HEK293 (cell line): ENCODE data around the gene CHRNA5.

Experiments used
- CTCF ChIA-PET: fragments of 350-600 bp; formaldehyde crosslinking; extraction: SDS; loops from one replicate; lab custom pipeline; 2021; ENCODE audit warnings: antibody characterized with exemption; lab: Yijun Ruan, JAX
- POLR2A ChIA-PET: fragments of 300-600 bp; formaldehyde crosslinking; extraction: SDS; loops from one replicate; lab custom pipeline; 2020; ENCODE audit warnings: antibody characterized with exemption, inconsistent platforms; lab: Yijun Ruan, JAX
- H3K27ac ChIP-seq: fragments of 200-500 bp; sonication (Bioruptor generic); 2 replicates; pipeline ENCODE4 v1.5.1; 2014; ENCODE audit warnings: low read depth, low read length, control low read depth, inconsistent platforms; ENCODE audit errors: extremely low read depth
- H3K36me3 ChIP-seq, 2 experiments: fragments of 200-500 bp in 1 of 2; sonication (Bioruptor generic) in 1 of 2; 1 replicate in 1 of 2; 2 replicates in 1 of 2; pipeline ENCODE4 v1.5.1; 2014 to 2017; ENCODE audit warnings: inconsistent platforms in 2 of 2, low read length in 2 of 2; ENCODE audit not compliant: control insufficient read depth in 2 of 2, insufficient read depth in 1 of 2
- H3K4me1 ChIP-seq: fragments of 200-500 bp; sonication (Bioruptor generic); 2 replicates; pipeline ENCODE4 v1.5.1; 2014; ENCODE audit warnings: mild to moderate bottlenecking, low read length, inconsistent platforms; ENCODE audit not compliant: control insufficient read depth, insufficient read depth
- H3K4me3 ChIP-seq: 2 replicates; pipeline ENCODE4 v1.5.1; 2011; ENCODE audit warnings: low read depth, mild to moderate bottlenecking, control low read depth, low read length, moderate library complexity
- H3K9me3 ChIP-seq: fragments of 200-500 bp; sonication (Bioruptor generic); 2 replicates; pipeline ENCODE4 v1.5.1; 2014; ENCODE audit warnings: low read depth, low read length, inconsistent platforms; ENCODE audit not compliant: control insufficient read depth, insufficient read depth
- BCL11A ChIP-seq: fragments of 450-650 bp; formaldehyde crosslinking; IDR thresholded peaks from 2 replicates; pipeline ENCODE4 v1.5.1; 2016; ENCODE audit warnings: low read depth, missing biosample characterization, missing genetic modification characterization
- GLI2 ChIP-seq: fragments of 450-650 bp; formaldehyde crosslinking; IDR thresholded peaks from 2 replicates; pipeline ENCODE4; 2017; ENCODE audit warnings: missing biosample characterization, missing genetic modification characterization, low read depth, borderline replicate concordance
- MYNN ChIP-seq: fragments of 450-650 bp; formaldehyde crosslinking; IDR thresholded peaks from 2 replicates; pipeline ENCODE4 v1.5.1; 2016; ENCODE audit warnings: missing biosample characterization, missing genetic modification characterization, borderline replicate concordance
- MZF1 ChIP-seq: fragments of 450-650 bp; formaldehyde crosslinking; IDR thresholded peaks from 2 replicates; pipeline ENCODE4 v1.5.1; 2017; ENCODE audit warnings: missing biosample characterization, missing genetic modification characterization, borderline replicate concordance
- OSR2 ChIP-seq: fragments of 450-650 bp; formaldehyde crosslinking; IDR thresholded peaks from 2 replicates; pipeline ENCODE4 v1.5.1; 2016; ENCODE audit warnings: missing biosample characterization, missing genetic modification characterization
- SALL2 ChIP-seq: fragments of 450-650 bp; formaldehyde crosslinking; IDR thresholded peaks from 2 replicates; pipeline ENCODE4 v1.5.0; 2017; ENCODE audit warnings: missing biosample characterization, mild to moderate bottlenecking, missing genetic modification characterization, borderline replicate concordance
- TCF7L2 ChIP-seq: IDR thresholded peaks from 2 replicates; pipeline ENCODE4 v1.6.1; 2011; ENCODE audit warnings: low read depth, mild to moderate bottlenecking, inconsistent platforms, low read length, moderate library complexity, borderline replicate concordance
- ZNF2 ChIP-seq: fragments of 450-650 bp; formaldehyde crosslinking; IDR thresholded peaks from 2 replicates; pipeline ENCODE4 v1.5.1; 2016; ENCODE audit warnings: missing biosample characterization, missing genetic modification characterization
- ZNF214 ChIP-seq: fragments of 450-650 bp; formaldehyde crosslinking; IDR thresholded peaks from 2 replicates; pipeline ENCODE4 v1.5.1; 2017; ENCODE audit warnings: missing biosample characterization, mild to moderate bottlenecking, missing genetic modification characterization, borderline replicate concordance
- ZNF266 ChIP-seq: fragments of 450-650 bp; formaldehyde crosslinking; IDR thresholded peaks from 2 replicates; pipeline ENCODE4 v1.5.1; 2016; ENCODE audit warnings: missing biosample characterization, missing genetic modification characterization, low read depth
- ZNF335 ChIP-seq: fragments of 450-650 bp; formaldehyde crosslinking; conservative IDR thresholded peaks from 2 replicates; pipeline ENCODE4 v1.5.1; 2016; ENCODE audit warnings: missing biosample characterization, missing genetic modification characterization
- ZNF341 ChIP-seq: fragments of 450-650 bp; formaldehyde crosslinking; IDR thresholded peaks from 2 replicates; pipeline ENCODE4; 2016; ENCODE audit warnings: low read depth, missing biosample characterization, missing genetic modification characterization
- ZNF350 ChIP-seq: fragments of 450-650 bp; formaldehyde crosslinking; IDR thresholded peaks from 2 replicates; pipeline ENCODE4 v1.5.0; 2017; ENCODE audit warnings: missing biosample characterization, mild to moderate bottlenecking, missing genetic modification characterization
- ZNF391 ChIP-seq: fragments of 450-650 bp; formaldehyde crosslinking; IDR thresholded peaks from 2 replicates; pipeline ENCODE4 v1.5.1; 2016; ENCODE audit warnings: low read depth, missing biosample characterization, missing genetic modification characterization, borderline replicate concordance
- ZNF514 ChIP-seq: fragments of 450-650 bp; formaldehyde crosslinking; IDR thresholded peaks from 2 replicates; pipeline ENCODE4 v1.5.1; 2016; ENCODE audit warnings: missing biosample characterization, missing genetic modification characterization
- ZNF596 ChIP-seq: fragments of 450-650 bp; IDR thresholded peaks from 2 replicates; pipeline ENCODE4 v1.5.0; 2018; ENCODE audit warnings: missing biosample characterization, mild to moderate bottlenecking, missing genetic modification characterization, moderate library complexity
- ZNF600 ChIP-seq: fragments of 450-650 bp; formaldehyde crosslinking; IDR thresholded peaks from 2 replicates; pipeline ENCODE4 v1.5.1; 2016; ENCODE audit warnings: missing biosample characterization, missing genetic modification characterization
- ZNF621 ChIP-seq: fragments of 450-650 bp; formaldehyde crosslinking; IDR thresholded peaks from 2 replicates; pipeline ENCODE4 v1.5.1; 2017; ENCODE audit warnings: missing biosample characterization, missing genetic modification characterization
- ZNF658 ChIP-seq: fragments of 450-650 bp; formaldehyde crosslinking; IDR thresholded peaks from 2 replicates; pipeline ENCODE4; 2016; ENCODE audit warnings: missing biosample characterization, missing genetic modification characterization
- ZNF791 ChIP-seq: fragments of 450-650 bp; formaldehyde crosslinking; IDR thresholded peaks from 2 replicates; pipeline ENCODE4 v1.5.1; 2016; ENCODE audit warnings: missing biosample characterization, missing genetic modification characterization
- ZNF837 ChIP-seq: fragments of 450-650 bp; formaldehyde crosslinking; IDR thresholded peaks from 2 replicates; pipeline ENCODE4 v1.5.1; 2016; ENCODE audit warnings: missing biosample characterization, missing genetic modification characterization
- TF ChIP-seq, protein P1 (sequence below): fragments of 450-650 bp; formaldehyde crosslinking; conservative IDR thresholded peaks from 2 replicates; pipeline ENCODE4 v1.5.1; 2016; ENCODE audit warnings: low read depth, missing biosample characterization, missing genetic modification characterization
- TF ChIP-seq, protein P2 (sequence below): fragments of 450-650 bp; formaldehyde crosslinking; IDR thresholded peaks from 2 replicates; pipeline ENCODE4 v1.5.1; 2016; ENCODE audit warnings: missing biosample characterization, missing genetic modification characterization, low read depth
- TF ChIP-seq, protein P3 (sequence below): fragments of 450-650 bp; formaldehyde crosslinking; IDR thresholded peaks from 2 replicates; pipeline ENCODE4 v1.5.1; 2016; ENCODE audit warnings: missing biosample characterization, missing genetic modification characterization
- TF ChIP-seq, protein P4 (sequence below): fragments of 450-650 bp; formaldehyde crosslinking; IDR thresholded peaks from 2 replicates; pipeline ENCODE4 v1.5.1; 2017; ENCODE audit warnings: missing biosample characterization, missing genetic modification characterization

The CHRNA5 gene

DNA sequence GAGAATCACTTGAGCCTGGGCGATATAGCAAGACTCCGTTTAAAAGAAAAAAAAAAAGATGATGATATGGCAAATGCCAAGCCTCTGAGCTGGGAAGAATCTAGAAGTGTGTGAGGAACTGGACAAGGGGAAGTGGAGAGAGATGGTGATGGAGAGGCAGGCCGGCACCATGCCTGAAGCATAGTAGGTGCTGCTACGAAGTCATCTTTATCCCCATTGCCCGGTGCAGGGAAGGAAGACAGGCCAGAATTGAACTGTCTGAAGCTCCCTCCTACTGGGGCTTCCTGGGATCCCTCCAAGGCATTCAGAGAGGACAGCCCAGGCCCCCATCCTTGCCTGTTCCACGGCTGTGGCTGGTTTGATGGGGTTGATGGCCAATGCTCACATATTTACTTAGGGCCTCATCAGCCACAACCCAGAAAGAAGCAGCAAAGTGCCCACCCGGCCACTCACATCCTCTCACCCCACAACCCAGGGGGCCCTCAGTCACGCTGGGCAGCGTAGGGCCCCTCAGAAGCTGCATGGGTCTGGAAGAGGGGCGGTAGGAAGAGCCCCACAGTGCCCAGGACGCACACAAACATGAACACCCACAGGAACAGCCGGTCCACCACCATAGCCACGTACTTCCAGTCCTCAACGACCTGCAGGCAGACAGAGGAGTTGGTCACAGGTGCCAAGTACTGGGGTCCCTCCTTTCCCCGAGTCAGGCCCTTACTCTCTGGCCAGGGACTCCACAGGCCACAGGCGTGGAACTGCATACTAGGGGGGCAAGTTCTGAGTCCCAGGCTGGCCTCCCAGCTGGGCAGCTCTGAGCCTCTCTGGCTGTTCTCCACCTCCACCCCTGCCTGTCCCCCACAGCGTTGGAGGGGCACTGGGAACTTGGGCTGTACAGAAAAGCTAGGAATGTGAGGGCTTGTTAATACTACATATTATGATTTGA is 59.6 kb downstream of the CHRNA5 start:
- POLR2A ChIA-PET, result no interaction called here
- CTCF ChIA-PET, result interaction anchor here (0.6 to 1.5 kb wide), 5 partner anchors 10 to 233 kb away, joined by 3 to 5 read pairs (median 4); no protein-coding TSS in a partner anchor
- H3K4me3 ChIP-seq, result no peak overlapping the region
- H3K9me3 ChIP-seq, result no peaks in the 10 kb centered on the region
- H3K4me1 ChIP-seq, result no peaks in the 10 kb centered on the region
- H3K36me3 ChIP-seq, result no peaks in the 10 kb centered on the region
- TF ChIP-seq ZNF791 (tag by site-specific recombination), result no peak
- TF ChIP-seq ZNF335 (tag by site-specific recombination), result no peak
- no peak for TF ChIP-seq ZNF266
- TF ChIP-seq ZNF350 (tag by site-specific recombination), result no peak
- TF ChIP-seq ZNF621 (tag by site-specific recombination), result no peak
- no peak for TF ChIP-seq OSR2 (tag by site-specific recombination)
- TF ChIP-seq, protein P1, sequence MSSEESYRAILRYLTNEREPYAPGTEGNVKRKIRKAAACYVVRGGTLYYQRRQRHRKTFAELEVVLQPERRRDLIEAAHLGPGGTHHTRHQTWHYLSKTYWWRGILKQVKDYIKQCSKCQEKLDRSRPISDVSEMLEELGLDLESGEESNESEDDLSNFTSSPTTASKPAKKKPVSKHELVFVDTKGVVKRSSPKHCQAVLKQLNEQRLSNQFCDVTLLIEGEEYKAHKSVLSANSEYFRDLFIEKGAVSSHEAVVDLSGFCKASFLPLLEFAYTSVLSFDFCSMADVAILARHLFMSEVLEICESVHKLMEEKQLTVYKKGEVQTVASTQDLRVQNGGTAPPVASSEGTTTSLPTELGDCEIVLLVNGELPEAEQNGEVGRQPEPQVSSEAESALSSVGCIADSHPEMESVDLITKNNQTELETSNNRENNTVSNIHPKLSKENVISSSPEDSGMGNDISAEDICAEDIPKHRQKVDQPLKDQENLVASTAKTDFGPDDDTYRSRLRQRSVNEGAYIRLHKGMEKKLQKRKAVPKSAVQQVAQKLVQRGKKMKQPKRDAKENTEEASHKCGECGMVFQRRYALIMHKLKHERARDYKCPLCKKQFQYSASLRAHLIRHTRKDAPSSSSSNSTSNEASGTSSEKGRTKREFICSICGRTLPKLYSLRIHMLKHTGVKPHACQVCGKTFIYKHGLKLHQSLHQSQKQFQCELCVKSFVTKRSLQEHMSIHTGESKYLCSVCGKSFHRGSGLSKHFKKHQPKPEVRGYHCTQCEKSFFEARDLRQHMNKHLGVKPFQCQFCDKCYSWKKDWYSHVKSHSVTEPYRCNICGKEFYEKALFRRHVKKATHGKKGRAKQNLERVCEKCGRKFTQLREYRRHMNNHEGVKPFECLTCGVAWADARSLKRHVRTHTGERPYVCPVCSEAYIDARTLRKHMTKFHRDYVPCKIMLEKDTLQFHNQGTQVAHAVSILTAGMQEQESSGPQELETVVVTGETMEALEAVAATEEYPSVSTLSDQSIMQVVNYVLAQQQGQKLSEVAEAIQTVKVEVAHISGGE, result no peak
- TF ChIP-seq ZNF2 (tag by site-specific recombination), result no peak
- no peak for TF ChIP-seq MYNN (tag by site-specific recombination)
- no peak for TF ChIP-seq GLI2
- TF ChIP-seq BCL11A (tag by site-specific recombination), result no peak
- no peak for TF ChIP-seq SALL2 (tag by site-specific recombination)
- no peak for TF ChIP-seq TCF7L2
- TF ChIP-seq, protein P2, sequence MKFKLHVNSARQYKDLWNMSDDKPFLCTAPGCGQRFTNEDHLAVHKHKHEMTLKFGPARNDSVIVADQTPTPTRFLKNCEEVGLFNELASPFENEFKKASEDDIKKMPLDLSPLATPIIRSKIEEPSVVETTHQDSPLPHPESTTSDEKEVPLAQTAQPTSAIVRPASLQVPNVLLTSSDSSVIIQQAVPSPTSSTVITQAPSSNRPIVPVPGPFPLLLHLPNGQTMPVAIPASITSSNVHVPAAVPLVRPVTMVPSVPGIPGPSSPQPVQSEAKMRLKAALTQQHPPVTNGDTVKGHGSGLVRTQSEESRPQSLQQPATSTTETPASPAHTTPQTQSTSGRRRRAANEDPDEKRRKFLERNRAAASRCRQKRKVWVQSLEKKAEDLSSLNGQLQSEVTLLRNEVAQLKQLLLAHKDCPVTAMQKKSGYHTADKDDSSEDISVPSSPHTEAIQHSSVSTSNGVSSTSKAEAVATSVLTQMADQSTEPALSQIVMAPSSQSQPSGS (tag by site-specific recombination), result no peak
- TF ChIP-seq ZNF596 (tag by site-specific recombination), result no peak
- no peak for TF ChIP-seq ZNF391 (tag by site-specific recombination)
- no peak for TF ChIP-seq MZF1
- no peak overlapping the region for H3K27ac ChIP-seq

DNA sequence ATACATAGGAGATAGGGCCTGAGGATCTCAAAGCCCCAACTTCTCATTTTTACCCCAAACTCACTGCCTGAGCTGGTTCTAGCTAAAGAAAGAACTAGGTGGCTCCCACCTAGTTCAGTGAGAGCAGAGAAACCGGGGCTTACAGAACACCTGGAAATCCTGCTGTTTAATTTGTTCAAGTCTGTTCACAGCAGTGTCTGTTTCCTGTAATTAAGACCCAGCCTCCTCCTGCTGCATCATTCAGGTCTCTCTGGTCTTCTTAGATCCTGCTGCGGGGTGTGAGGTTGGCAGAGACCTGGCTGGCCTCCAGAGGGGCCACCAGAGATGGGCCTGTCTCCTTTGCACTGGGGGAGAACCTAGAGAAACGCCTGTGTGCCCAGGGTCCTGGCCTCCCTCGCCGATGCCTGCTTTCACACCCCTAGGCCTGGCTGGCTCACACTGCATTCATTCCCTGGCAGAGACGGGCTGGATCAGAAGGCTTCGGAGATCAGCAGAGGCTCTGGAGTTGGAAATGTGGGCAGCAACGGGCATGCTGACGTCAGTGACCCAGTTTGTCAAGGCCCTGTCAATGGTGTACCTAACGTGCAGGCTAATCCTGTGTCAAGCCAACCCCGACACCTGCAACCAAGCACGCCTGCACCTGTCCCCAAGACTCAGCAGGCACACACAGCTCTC is 60.4 kb downstream of the CHRNA5 start:
- Histone ChIP-seq H3K4me3 (no peak overlapping the region), H3K9me3 (no peaks in the 10 kb centered on the region), H3K27ac (no peak overlapping the region), H3K4me1 (no peaks in the 10 kb centered on the region), H3K36me3 (no peaks in the 10 kb centered on the region)
- CTCF ChIA-PET, result interaction anchor here (0.6 to 3.4 kb wide), 5 partner anchors 13 to 233 kb away, joined by 3 to 23 read pairs (median 4); no protein-coding TSS in a partner anchor
- POLR2A ChIA-PET, result no interaction called here
- TF ChIP-seq ZNF514 (tag by site-specific recombination) (no peak), ZNF341 (tag by site-specific recombination) (no peak), ZNF837 (tag by site-specific recombination) (no peak), ZNF350 (tag by site-specific recombination) (no peak), ZNF600 (no peak), ZNF658 (no peak), ZNF2 (tag by site-specific recombination) (no peak), ZNF214 (no peak)
- TF ChIP-seq, protein P3, sequence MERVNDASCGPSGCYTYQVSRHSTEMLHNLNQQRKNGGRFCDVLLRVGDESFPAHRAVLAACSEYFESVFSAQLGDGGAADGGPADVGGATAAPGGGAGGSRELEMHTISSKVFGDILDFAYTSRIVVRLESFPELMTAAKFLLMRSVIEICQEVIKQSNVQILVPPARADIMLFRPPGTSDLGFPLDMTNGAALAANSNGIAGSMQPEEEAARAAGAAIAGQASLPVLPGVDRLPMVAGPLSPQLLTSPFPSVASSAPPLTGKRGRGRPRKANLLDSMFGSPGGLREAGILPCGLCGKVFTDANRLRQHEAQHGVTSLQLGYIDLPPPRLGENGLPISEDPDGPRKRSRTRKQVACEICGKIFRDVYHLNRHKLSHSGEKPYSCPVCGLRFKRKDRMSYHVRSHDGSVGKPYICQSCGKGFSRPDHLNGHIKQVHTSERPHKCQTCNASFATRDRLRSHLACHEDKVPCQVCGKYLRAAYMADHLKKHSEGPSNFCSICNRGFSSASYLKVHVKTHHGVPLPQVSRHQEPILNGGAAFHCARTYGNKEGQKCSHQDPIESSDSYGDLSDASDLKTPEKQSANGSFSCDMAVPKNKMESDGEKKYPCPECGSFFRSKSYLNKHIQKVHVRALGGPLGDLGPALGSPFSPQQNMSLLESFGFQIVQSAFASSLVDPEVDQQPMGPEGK (tag by site-specific recombination), result no peak
- TF ChIP-seq, protein P4, sequence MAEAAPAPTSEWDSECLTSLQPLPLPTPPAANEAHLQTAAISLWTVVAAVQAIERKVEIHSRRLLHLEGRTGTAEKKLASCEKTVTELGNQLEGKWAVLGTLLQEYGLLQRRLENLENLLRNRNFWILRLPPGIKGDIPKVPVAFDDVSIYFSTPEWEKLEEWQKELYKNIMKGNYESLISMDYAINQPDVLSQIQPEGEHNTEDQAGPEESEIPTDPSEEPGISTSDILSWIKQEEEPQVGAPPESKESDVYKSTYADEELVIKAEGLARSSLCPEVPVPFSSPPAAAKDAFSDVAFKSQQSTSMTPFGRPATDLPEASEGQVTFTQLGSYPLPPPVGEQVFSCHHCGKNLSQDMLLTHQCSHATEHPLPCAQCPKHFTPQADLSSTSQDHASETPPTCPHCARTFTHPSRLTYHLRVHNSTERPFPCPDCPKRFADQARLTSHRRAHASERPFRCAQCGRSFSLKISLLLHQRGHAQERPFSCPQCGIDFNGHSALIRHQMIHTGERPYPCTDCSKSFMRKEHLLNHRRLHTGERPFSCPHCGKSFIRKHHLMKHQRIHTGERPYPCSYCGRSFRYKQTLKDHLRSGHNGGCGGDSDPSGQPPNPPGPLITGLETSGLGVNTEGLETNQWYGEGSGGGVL (tag by site-specific recombination), result no peak
